Neural cell (in vitro differentiated cells): ENCODE measurements around the gene FAM219B.

ENCODE experiments used
- EZH2 ChIP-seq: fragments of 200-600, 300-800 bp; shearing (Covaris generic), sonication (generic); IDR thresholded peaks from 2 replicates; pipeline ENCODE4 v1.6.1; 2014; ENCODE audit warnings: antibody characterized with exemption, low read length, borderline replicate concordance, mild to moderate bottlenecking; ENCODE audit not compliant: insufficient read depth, poor library complexity, severe bottlenecking
- SMC3 ChIP-seq: fragments of 450-650 bp; conservative IDR thresholded peaks from 2 replicates; pipeline ENCODE4 v1.6.1; 2014; ENCODE audit warnings: antibody characterized with exemption, mild to moderate bottlenecking, moderate library complexity; ENCODE audit not compliant: poor library complexity

DNA sequence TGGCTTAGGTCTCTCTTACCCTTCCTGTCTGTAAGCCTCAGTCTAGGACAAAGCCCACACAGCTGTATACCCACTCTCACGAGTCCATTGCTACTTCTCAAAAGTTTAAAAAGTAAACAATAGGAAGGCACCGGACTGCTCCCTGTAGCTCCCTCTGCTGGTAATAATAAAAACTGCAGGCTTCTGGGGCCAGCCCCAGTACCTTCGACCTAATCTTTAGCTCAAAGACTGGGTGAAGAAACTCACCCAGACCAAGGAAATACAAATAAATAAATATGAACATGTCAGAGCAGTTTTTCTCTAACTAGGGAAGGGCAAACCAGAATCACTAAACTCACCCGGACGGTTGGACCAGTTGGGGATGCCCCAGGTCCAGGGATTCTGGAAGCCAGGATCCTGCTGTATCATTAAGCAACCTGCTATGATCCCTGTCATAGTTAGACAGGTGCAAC, 5.0 kb downstream of the FAM219B start:
- no peak for TF ChIP-seq EZH2
- TF ChIP-seq SMC3, result peak; percentile 76
